ENCODE data around the gene B4GALNT4. TPM values are rescaled to one million over a fixed set of nuclear protein-coding genes. Genes with fewer than 3 reads are reported as not detected.
"Not testable (repeated sequence)": the region's sequence is repeated elsewhere in the genome, so short reads cannot be mapped to it uniquely, and the experiment has no call there.

The B4GALNT4 gene
- polyA plus RNA-seq (2014; cell fraction: cytosol; rRNA removed) = 98.6 and 101 TPM in 2 replicates
- polyA plus RNA-seq (2014; cell fraction: nucleus; rRNA removed) = 768 and 918 TPM in 2 replicates

DNA sequence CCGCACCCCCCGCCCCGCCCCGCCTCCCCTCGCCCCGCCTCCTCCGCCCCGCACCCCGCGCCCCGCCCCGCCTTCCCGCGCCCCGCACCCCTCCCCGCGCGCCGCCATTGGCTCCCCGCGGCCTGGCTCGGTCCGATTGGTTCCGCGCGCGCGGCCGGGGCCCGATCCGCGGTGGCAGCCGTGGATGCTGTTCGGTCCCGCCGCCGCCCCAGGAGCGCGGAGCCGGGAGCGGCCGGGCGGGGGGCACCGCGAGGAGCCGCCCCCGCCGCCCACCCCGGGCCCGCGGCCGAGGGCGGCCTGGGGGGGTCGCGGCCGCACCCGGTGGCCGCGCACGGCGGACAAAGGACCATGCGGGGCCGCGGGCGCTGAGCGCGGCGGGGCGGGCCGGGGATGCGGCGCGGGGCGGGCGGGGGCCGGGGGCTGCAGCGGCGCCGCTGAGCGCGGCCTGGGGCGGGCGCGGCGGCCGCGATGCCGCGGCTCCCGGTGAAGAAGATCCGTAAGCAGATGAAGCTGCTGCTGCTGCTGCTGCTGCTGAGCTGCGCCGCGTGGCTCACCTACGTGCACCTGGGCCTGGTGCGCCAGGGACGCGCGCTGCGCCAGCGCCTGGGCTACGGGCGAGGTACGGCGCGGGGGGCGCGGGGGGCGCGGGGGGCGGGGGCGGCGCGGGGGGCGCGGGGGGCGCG is at the start of gene B4GALNT4:
TSS of gene B4GALNT4 (plus strand) at position 164 of the 683 bp plus-strand sequence. CDS start at position 469, 305 bp downstream.
- DNase-seq (ENCODE audit: low spot score) = no peak

- not testable (repeated sequence) for DNase-seq (ENCODE audit: low spot score)
Observed at GRCh38 chr11:319888-320273, 49.4 kb upstream of the B4GALNT4 start.

GRCh38 chr11:324156-324555 is 45.1 kb upstream of the B4GALNT4 start:
- DNase-seq (ENCODE audit: low spot score) = no peak

DNA sequence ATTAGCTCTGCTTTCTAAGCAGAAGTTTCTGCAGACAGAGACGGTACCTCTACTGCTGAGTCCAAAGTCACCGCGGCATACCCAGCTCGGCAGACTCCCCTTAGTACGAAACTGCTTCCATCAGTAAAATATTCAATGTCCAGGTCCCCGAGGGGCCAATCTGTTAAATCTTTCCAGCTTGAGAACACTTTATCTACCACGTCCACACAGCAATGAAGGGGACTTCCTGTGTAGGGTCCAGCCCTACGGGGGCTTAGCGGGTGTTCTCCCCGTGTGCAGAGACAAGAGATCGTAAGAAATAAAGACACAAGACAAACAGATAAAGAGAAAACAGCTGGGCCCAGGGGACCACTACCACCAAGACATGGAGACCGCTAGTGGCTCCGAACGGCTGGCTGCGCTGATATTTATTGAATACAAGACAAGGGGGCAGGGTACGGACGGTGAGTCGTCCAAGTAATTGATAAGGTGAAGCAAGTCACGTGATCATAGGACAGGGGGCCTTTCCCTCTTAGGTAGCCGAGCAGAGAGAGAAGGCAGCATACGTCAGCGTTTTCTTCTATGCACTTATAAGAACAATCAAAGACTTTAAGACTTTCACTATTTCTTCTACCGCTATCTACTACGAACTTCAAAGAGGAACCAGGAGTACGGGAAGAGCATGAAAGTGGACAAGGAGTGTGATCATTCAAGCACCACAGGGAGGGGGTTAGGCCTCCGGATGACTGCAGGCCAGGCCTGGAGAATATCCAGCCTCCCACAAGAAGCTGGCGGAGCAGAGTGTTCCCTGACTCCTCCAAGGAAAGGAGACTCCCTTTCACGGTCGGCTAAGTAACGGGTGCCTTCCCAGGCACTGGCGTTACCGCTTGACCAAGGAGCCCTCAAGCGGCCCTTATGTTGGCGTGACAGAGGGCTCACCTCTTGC is 44.4 kb upstream of the B4GALNT4 start:
- not testable (repeated sequence) for DNase-seq (ENCODE audit: low spot score)

DNA sequence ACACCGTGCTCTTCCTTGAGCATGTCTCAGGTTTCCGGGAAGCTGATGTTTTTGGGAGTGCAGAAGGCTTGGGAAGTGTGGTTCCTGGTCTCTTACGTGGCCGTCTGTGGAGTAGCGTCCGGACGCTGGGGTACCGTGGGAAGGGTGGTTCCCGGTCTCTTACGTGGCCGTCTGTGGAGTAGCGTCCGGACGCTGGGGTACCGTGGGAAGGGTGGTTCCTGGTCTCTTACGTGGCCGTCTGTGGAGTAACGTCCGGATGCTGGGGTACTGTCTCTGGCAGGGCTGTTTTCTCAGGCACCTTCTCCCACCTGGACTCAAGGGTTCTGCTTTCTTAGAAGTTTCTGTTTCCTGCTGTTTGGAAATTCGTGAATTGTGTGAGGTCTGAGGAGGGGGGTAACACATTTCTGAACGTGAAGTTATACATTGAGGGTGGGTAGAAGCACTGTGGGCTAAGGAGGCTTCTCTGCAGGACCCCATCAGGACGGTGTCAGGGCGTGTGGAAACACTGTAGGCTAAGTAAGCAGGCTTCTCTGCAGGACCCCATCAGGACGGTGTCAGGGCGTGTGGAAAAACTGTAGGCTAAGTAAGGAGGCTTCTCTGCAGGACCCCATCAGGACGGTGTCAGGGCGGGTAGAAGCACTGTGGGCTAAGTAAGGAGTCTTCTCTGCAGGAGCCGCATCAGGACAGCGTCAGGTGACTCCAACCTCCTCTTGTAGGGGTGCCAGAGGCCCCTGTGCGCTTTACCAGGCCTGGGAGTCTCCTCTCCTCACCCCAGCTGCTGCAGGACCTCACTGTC is 43.3 kb upstream of the B4GALNT4 start:
- DNase-seq (ENCODE audit: low spot score) = no peak

GRCh38 chr11:326592-326841 is 42.8 kb upstream of the B4GALNT4 start:
- DNase-seq (ENCODE audit: low spot score) = no peak

- no peak for DNase-seq (ENCODE audit: low spot score)
Observed at GRCh38 chr11:326842-327580, 42.3 kb upstream of the B4GALNT4 start.

- DNase-seq (ENCODE audit: low spot score) = no peak
Observed at GRCh38 chr11:327581-327923, 41.7 kb upstream of the B4GALNT4 start.

- no peak for DNase-seq (ENCODE audit: low spot score)
Observed at GRCh38 chr11:328012-328411, 41.3 kb upstream of the B4GALNT4 start.

DNA sequence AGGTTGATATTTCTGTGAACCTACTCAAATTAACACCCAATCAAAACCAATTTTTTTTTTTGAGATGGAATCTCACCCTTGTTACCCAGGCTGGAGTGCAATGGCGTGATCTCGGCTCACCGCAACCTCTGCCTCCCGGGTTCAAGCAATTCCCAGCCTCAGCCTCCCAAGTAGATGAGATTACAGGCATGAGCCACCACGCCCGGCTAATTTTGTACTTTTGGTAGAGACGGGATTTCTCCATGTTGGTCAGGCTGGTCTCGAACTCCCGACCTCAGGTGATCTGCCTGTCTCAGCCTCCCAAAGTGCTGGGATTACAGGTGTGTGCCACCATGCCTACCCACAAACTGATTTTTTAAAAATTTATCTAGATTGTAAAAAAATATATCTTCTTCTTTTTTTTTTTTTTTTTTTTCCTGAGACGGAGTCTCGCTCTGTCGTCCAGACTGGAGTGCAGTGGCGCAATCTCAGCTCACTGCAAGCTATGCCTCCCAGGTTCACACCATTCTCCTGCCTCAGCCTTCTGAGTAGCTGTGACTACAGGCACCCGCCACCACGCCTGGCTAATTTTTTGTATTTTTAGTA is 40.7 kb upstream of the B4GALNT4 start:
- DNase-seq (ENCODE audit: low spot score) = not testable (repeated sequence)

DNA sequence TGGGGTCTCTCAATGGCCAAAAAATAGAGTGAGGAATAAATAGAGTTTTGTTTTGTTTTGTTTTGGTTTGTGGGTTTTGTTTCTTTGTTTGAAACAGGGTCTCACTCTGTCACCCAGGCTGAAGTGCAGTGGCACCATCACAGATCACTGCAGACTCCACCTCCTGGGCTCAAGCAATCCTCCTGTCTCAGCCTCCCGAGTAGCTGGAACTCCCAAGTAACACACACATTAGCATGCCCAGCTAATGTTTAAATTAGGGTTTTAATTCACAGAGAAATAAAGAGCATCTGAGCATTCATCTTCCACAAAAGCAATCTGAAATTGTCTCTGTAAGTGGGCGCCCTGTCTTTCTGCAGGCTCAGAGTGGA is 39.4 kb upstream of the B4GALNT4 start:
- DNase-seq (ENCODE audit: low spot score) = no peak

DNA sequence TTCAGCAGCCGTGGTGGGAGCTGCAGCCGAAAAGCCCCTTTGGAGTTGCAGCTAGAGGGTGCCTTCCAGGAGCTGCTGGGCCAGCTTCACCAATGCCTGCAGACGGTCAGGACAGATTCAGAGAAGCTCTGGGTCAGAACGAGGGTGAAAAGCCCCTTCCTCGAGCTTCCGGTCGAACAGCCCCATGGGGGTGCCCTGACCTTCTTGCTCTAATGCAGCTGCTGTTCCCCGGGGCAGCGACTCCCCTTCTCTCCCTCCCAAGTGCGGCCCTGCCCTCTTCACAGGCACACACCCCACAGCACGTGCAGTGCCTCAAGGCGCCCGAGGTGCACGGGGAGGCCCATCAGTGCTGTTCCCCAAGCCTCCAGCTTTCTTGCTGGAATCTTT is 39.0 kb upstream of the B4GALNT4 start:
- no peak for DNase-seq (ENCODE audit: low spot score)

DNA sequence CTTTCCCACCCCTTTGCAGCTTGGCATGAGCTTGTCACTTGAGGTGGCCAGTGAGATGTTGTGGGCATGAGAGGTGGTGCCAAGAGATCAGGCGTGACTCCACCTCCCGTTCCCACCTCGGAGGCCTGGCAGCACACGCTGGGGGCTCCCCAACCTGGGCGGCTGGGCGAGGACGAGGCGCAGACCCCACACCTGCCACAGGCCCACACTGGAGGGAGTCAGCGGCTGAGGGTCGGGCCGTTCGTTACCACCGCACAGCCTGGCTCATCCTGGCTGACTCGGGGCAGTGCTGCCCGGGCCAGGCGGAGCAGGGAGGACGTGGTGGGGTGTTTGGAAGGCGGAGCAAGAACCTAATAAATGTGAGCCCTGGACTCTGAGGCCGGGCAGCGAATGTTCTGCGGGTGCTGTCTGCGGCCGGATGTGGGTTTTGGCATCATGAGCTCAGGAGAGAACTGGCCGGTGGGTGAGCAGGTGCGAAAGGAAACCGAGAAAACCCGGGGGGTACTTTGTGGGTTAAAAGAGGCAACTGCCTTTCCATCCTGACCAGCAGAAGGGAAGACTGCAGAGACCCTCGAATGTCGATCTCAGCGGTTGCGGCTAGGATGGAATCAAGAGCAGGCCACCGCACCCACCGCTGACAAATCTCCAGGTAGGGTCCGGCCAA is 38.5 kb upstream of the B4GALNT4 start:
- DNase-seq (ENCODE audit: low spot score) = no peak

- DNase-seq (ENCODE audit: low spot score) = no peak
Observed at GRCh38 chr11:331358-332060, 37.8 kb upstream of the B4GALNT4 start.

DNA sequence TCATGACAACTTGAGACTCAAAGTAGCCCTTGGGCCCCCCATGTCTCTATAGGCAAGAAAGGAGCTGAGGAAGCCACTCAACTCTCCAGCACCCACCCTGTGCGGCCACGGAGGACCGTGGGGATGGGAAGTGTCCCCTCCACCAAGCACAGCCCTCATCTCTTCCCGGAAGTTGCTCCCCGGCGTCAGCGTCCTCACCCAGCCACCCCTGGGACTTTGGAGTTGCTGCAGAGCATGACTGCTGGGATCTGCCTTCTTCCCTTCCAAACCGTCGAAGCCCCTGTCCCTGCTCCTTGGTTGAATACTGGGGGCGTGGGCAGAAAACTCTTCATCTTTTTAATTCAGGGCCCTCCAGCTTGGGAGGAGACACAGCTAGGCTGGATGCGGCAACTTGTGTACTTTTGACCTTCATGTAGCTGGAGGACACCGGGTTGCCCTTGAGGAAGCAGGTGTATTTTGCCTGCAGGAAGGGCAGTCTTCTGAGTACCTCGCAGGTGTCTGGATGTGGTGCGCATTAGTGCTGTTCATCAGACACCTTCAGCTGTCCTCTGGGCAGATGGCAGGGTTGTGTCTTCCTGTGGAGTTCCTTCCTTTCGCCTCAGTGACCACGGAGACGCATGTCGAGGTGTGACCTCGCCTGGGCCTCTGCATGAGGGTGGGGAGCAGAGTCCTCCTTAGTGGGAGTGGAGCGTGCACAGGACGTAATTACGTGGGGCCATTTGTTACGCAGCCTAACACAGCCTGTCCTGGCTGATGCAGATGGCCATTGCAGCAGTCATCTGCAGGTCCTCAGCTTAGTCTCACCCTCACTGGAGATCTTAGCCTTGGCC is 36.4 kb upstream of the B4GALNT4 start:
- DNase-seq (ENCODE audit: low spot score) = no peak

GRCh38 chr11:333616-334263 is 35.6 kb upstream of the B4GALNT4 start:
- DNase-seq (ENCODE audit: low spot score) = not testable (repeated sequence)

GRCh38 chr11:334264-334994 is 34.9 kb upstream of the B4GALNT4 start:
- DNase-seq (ENCODE audit: low spot score) = no peak

Measured in SK-N-DZ (cell line).